Lung (tissue), 16 donors: Measurements from ENCODE around the gene ZNF710. TPM values are rescaled to one million over a fixed set of nuclear protein-coding genes. Genes with fewer than 3 reads are reported as not detected.
"Not testable (repeated sequence)": the region's sequence is repeated elsewhere in the genome, so short reads cannot be mapped to it uniquely, and the experiment has no call there.

Experiments
- ATAC-seq: fragments of 200-7000 bp; cut with Tn5 transposase; one replicate; pipeline ENCODE4 v1.9.1; 2020; ENCODE audit warnings: moderate number of reproducible peaks; ENCODE audit not compliant: insufficient read depth, low FRiP score
- DNase-seq, 3 donors: peaks; one replicate each; pipeline ENCODE4 v3.0.0-alpha.2; 2013 to 2017
- H3K27ac ChIP-seq, 2 donors: one replicate each; pipeline ENCODE4 v1.5.1; 2013; ENCODE audit warnings: mild to moderate bottlenecking in 2 of 2, moderate library complexity in 2 of 2, control low read depth in 1 of 2, inconsistent platforms in 1 of 2, low read depth in 1 of 2, low read length in 1 of 2
- H3K27me3 ChIP-seq, 3 donors: one replicate each; pipeline ENCODE4 v1.5.1; 2013; ENCODE audit warnings: low read length in 2 of 3; ENCODE audit not compliant: control insufficient read depth in 3 of 3, insufficient read depth in 3 of 3
- H3K36me3 ChIP-seq, 4 donors: one replicate each; pipeline ENCODE4 v1.5.1; 2013; ENCODE audit warnings: low read length in 4 of 4, mild to moderate bottlenecking in 1 of 4, moderate library complexity in 1 of 4; ENCODE audit not compliant: control insufficient read depth in 4 of 4, insufficient read depth in 4 of 4
- H3K4me1 ChIP-seq, 5 donors: one replicate each; pipeline ENCODE4 v1.5.1; 2013; ENCODE audit warnings: low read length in 5 of 5, mild to moderate bottlenecking in 2 of 5, moderate library complexity in 1 of 5; ENCODE audit not compliant: control insufficient read depth in 5 of 5, insufficient read depth in 5 of 5
- H3K4me3 ChIP-seq: one replicate; pipeline ENCODE4 v1.5.1; 2013; ENCODE audit warnings: mild to moderate bottlenecking, control low read depth, moderate library complexity
- H3K9ac ChIP-seq, 2 donors: one replicate each; pipeline ENCODE4 v1.5.1; 2013; ENCODE audit warnings: low read length in 2 of 2, control low read depth in 1 of 2; ENCODE audit not compliant: insufficient read depth in 1 of 2
- H3K9me3 ChIP-seq, 4 donors: one replicate each; pipeline ENCODE4 v1.5.1; 2013; ENCODE audit warnings: low read length in 3 of 4, mild to moderate bottlenecking in 1 of 4, moderate library complexity in 1 of 4; ENCODE audit not compliant: control insufficient read depth in 4 of 4, insufficient read depth in 3 of 4
- WGBS, 2 donors: extraction: QIAGEN DNeasy Blood & Tissue Kit; methylation state at CpG; one replicate each; pipeline ENCODE4 v1.1.7; 2013; 5-methylcytosine and 5-hydroxymethylcytosine counted together
- long read RNA-seq, 5 donors: transcript quantifications; one replicate each; lab custom pipeline, GENCODE V29; 2026
- polyA plus RNA-seq, 2 donors: library from polyadenylated mRNA; stranded (reverse); fragments of 200-250 nt; gene quantifications; one replicate each; pipeline ENCODE4 v1.2.1, GENCODE V29; 2013
- total RNA-seq, 2 donors: library from RNA; depleted of rRNA in 1 of 2; stranded (reverse); fragments of >200 nt in 1 of 2; gene quantifications; one replicate each; pipeline ENCODE4 v1.2.1, GENCODE V29; 2014 to 2021
- TF ChIP-seq, protein P1 (sequence below): IDR thresholded peaks from 2 replicates; pipeline ENCODE4 v1.5.1; 2012; ENCODE audit warnings: mild to moderate bottlenecking; ENCODE audit errors: control extremely low read depth, extremely low read depth
- donor health status: control.
- donor health status: control.
- donor health status: Bipolar disorder and iron deficiency.
- donor health status: healthy.
- donor health status: DM: yes; HTN: yes; CAD: no.

ZNF710 gene, protein sequence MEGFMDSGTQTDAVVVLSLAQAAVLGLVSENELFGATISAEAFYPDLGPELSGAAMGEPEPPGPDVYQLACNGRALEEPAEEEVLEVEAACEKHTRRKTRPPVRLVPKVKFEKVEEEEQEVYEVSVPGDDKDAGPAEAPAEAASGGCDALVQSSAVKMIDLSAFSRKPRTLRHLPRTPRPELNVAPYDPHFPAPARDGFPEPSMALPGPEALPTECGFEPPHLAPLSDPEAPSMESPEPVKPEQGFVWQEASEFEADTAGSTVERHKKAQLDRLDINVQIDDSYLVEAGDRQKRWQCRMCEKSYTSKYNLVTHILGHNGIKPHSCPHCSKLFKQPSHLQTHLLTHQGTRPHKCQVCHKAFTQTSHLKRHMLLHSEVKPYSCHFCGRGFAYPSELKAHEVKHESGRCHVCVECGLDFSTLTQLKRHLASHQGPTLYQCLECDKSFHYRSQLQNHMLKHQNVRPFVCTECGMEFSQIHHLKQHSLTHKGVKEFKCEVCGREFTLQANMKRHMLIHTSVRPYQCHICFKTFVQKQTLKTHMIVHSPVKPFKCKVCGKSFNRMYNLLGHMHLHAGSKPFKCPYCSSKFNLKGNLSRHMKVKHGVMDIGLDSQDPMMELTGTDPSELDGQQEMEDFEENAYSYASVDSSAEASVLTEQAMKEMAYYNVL
- total RNA-seq (10 to 100 TPM; 19.6 to 45.7 TPM), polyA plus RNA-seq (10 to 100 TPM; 31.5 to 49.1 TPM)
- long read RNA-seq, donor 1, full-length matches to known transcripts: 5 of 128 reads
- long read RNA-seq, donor 1, partial matches to known transcripts: 71 of 128 reads
- long read RNA-seq, donor 1, other reads (novel, unspliced or antisense): 52 of 128 reads
- long read RNA-seq, donor 2, full-length matches to known transcripts: 4 of 4 reads
- long read RNA-seq, donor 2, partial matches to known transcripts: 0 of 4 reads
- long read RNA-seq, donor 2, other reads (novel, unspliced or antisense): 0 of 4 reads
- long read RNA-seq, donor 3, partial matches to known transcripts: 0 of 3 reads
- long read RNA-seq, donor 3, other reads (novel, unspliced or antisense): 0 of 3 reads
- long read RNA-seq, donor 4, partial matches to known transcripts: 0 of 2 reads
- long read RNA-seq, donor 4, other reads (novel, unspliced or antisense): 0 of 2 reads
- long read RNA-seq, donor 5, full-length matches to known transcripts: 3 of 9 reads
- long read RNA-seq, donor 5, partial matches to known transcripts: 6 of 9 reads
- long read RNA-seq, donor 5, other reads (novel, unspliced or antisense): 0 of 9 reads

DNA sequence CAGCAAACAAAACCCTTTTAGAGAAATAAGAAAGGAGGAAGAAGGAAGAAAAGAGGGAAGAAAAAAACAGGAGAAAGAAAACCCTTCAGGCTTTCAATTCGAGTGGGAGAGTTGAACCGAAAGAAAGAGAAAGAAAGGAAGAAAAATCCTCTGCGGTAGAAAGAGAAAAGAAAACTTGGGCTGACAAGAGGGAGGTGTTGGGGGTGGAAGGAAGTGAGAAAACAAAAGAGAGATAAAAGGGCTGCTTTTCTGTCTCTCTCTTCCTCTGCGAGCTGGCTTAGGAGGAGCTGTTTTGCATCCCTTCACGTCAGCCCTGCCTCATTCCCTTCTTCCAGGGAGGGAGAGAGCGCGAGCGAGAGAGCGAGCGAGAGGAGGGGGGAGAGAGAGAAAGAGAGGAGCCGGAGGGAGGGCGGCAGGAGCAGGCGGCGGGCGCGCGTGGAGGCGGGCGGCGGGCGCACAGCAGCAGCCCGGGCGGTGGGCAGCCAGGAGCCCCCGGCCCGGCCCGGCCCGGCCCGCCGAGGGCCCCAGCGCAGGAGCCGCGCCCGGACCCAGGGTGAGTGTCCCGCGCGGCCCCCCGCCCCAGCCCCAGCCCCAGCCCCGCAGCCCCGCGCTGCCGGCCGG lies at the start of gene ZNF710:
ZNF710 (plus strand) TSS at position 263 of the 621 bp plus-strand sequence. CDS start 65,814 bp downstream, outside the sequence.
- Histone ChIP-seq H3K4me3 (peak within 1 kb of the TSS; percentile 82), H3K27me3 (peaks cover 0 to 2% (median 0%) of the 10 kb centered on the region in 3 donors), H3K9ac (peak within 1 kb of the TSS; percentile 72 to 81), H3K27ac (peak within 1 kb of the TSS; percentile 74 to 99), H3K9me3 (no peaks in the 10 kb centered on the region), H3K36me3 (no peaks in the 10 kb centered on the region), H3K4me1 (peaks cover 0 to 34% (median 27%) of the 10 kb centered on the region in 5 donors)
- DNase-seq (peak; percentile 79 to 90 (median 89)), ATAC-seq (no peak)
- TF ChIP-seq, protein P1, sequence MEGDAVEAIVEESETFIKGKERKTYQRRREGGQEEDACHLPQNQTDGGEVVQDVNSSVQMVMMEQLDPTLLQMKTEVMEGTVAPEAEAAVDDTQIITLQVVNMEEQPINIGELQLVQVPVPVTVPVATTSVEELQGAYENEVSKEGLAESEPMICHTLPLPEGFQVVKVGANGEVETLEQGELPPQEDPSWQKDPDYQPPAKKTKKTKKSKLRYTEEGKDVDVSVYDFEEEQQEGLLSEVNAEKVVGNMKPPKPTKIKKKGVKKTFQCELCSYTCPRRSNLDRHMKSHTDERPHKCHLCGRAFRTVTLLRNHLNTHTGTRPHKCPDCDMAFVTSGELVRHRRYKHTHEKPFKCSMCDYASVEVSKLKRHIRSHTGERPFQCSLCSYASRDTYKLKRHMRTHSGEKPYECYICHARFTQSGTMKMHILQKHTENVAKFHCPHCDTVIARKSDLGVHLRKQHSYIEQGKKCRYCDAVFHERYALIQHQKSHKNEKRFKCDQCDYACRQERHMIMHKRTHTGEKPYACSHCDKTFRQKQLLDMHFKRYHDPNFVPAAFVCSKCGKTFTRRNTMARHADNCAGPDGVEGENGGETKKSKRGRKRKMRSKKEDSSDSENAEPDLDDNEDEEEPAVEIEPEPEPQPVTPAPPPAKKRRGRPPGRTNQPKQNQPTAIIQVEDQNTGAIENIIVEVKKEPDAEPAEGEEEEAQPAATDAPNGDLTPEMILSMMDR: no peak
- WGBS, 2 donors: 0% methylated on average over 24 to 42 of the region's 42 CpGs

DNA sequence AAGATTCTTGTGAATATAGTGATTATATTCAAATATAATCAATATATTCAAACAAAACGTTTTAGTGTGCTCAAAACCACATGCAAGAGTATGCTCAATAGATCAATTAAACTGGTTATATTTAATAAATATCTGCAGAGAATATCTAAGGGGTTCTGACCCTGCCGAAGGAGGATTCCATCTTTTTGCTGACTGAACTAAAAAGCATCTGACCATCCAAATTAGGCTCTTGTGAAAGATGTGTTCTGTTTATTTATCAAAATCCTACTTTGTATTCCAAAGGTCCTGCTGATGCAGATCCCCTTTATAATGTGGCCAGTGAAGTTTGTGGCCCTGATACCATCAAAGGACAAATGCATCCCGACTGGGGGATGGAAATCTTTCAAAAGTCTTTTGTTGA lies 46.6 kb upstream of the ZNF710 start:
- DNase-seq: no peak
- H3K36me3 ChIP-seq: no peaks in the 10 kb centered on the region
- H3K4me1 ChIP-seq: no peaks in the 10 kb centered on the region
- WGBS, 2 donors: 70 to 79% methylated on average over 3 of the region's 3 CpGs
- H3K9ac ChIP-seq: no peak overlapping the region
- H3K9me3 ChIP-seq: no peaks in the 10 kb centered on the region
- TF ChIP-seq, protein P1: no peak
- no peaks in the 10 kb centered on the region for H3K27me3 ChIP-seq
- H3K27ac ChIP-seq: no peak overlapping the region
- no peak overlapping the region for H3K4me3 ChIP-seq
- no peak for ATAC-seq

DNA sequence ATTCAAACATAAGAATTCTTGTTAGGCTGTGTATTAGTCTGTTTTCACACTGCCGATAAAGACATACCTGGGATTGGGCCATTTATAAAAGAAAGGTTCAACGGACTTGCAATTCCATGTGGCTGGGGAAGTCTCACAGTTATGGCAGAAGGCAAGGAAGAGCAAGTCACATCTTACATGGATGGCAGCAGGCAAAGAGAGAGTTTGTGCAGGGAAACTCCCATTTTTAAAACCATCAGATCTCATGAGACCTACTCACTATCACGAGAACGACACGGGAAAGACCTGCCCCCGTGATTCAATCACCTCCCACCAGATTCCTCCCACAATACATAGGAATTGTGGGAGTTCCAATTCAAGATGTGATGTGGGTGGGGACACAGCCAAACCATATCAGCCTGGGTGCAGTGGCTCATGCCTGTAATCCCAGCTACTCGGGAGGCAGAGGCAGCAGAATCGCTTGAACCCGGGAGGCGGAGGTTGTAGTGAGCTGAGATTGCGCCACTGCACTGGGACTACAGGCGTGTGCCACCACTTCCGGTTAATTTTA lies 45.6 kb upstream of the ZNF710 start:
- H3K9me3 ChIP-seq, H3K9ac ChIP-seq, DNase-seq, H3K36me3 ChIP-seq, H3K4me1 ChIP-seq, H3K4me3 ChIP-seq, H3K27ac ChIP-seq, ATAC-seq, H3K27me3 ChIP-seq: not testable (repeated sequence)
- WGBS, 2 donors: 95% methylated on average over 13 of the region's 13 CpGs
